DMS53 (cell line): ENCODE measurements around the gene OTULINL.
"Not testable (repeated sequence)": the region's sequence is repeated elsewhere in the genome, so short reads cannot be mapped to it uniquely, and the experiment has no call there.

ENCODE experiments used
- DNase-seq: peaks from one replicate; lab custom pipeline; 2025; lab: John Stamatoyannopoulos, UW

Gene OTULINL

DNA sequence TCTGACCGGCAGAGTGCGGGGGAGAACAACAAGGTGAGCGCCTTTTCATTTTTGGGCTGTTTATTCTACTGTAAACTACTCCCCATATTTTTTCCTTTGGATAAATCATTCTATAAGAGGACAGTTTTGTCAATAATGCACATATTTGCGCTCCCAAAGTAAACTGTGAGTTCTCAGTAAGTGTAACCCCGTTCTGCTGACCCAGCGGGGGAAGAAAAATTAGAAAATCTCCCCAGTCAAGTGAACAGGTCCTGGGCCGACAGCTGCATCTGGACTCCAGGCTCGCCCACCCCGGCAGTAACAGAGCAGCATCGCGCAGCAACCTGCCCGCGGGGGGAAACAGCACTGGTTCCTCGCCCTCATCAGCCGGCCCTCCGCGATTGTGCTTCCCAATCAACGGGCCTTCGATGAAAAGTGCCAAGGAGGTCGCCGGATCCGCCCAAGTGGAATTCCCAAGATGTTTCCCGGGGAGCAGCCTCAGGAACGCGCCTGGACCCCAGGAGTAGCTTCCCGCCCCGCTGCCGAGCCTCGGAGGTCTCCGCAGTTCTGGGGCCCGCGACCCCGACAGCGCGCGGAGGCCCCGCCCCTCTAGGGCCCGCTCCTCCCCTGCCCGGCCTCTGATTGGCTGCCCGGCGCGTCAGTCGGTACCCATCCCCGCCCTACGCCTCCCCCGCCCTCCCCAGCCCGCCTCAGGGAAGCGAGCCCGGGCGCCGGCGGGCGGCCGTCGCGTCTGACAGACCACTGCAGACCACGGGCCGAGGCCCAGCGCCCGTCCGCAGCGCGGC lies at the start of gene OTULINL:
TSS of gene OTULINL (plus strand) at position 687 of the 785 bp plus-strand sequence. CDS start 103 bp downstream, outside the sequence.
- peak; percentile 94 for DNase-seq

DNA sequence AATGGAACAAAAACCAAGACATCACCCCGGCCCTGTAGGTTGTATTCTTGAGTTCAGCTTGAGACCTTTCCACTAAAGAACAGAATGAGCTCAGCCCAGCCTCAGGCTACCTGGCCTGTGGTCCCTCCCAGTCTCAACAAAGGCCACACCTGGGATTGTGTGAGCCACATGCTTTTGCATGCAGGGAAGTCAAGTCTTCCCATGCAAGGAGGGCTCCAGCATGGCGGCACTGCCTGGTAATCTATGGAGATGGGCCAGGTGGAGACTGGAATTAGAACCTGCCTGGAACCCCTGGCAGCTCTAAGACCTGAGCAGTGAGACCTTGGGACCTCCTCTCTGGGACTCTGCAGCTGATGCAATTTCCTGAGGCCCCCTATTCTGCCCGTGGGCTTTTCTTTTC lies 49.4 kb upstream of the OTULINL start:
- no peak for DNase-seq

- DNase-seq, result no peak
Observed at GRCh38 chr5:14534773-14535172, 46.8 kb upstream of the OTULINL start.

DNA sequence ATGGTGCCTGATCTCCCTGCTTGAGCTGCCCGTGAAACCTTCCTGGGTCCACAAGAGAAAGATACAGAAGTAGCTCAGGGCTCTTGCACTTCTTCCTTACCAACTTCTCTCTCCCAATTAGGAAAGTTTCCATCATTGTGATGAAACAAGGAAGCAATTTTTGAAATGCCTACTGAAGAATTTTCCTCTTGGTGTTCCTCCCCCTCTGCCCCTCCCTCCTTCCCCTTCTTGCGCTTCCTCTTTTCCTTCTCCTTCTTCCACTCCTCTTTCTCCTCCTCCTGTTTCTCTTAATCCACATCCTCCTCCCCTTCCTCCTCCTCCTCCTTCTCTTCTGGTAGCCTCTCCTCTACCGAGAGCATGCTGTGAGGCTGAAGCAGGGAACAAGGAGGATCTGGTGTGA lies 36.3 kb upstream of the OTULINL start:
- no peak for DNase-seq

DNA sequence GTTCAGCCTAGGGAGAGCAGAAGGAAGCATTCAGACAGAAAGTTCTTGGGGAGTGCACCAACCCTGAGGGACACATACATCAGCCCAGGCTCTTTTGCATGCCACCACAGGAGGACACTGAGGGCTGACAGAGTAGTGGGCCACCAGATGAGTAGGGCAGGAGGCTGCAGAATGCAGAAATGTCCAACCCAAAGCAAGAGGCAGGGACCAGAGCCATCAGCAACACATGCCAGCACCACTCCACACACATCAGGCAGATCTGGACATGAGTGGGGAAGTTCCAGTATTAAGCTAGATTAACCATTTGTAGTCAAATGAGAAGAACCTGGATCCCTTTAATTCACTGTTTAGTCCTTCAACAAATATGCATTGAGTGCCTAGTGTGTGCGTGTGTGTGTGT lies 35.7 kb upstream of the OTULINL start:
- DNase-seq, result no peak

- no peak for DNase-seq
Observed at GRCh38 chr5:14547666-14548065, 33.9 kb upstream of the OTULINL start.

- no peak for DNase-seq
Observed at GRCh38 chr5:14551211-14551610, 30.4 kb upstream of the OTULINL start.

DNA sequence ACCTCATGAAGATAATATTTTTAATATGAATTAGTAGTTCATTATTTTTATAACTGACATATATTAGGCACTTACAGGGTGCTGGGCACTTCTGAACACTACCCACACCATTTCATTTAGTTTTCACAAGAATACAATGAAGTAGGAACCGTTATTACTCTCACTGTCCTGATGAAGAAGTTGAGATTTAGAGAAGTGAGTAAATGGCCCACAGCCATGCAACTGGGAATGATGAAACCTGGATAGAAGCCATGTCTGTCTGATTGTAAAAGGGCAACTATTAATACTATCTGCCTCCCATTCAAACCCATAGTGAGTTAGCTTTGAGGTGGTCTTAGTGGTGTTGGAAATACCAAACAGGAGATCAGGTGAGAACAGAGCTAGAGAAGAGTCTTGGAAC lies 29.6 kb upstream of the OTULINL start:
- DNase-seq, result no peak

- not testable (repeated sequence) for DNase-seq
Observed at GRCh38 chr5:14554288-14554687, 27.3 kb upstream of the OTULINL start.

GRCh38 chr5:14556015-14556414 lies 25.6 kb upstream of the OTULINL start:
- DNase-seq, result no peak

- no peak for DNase-seq
Observed at GRCh38 chr5:14557203-14557770, 24.3 kb upstream of the OTULINL start.

- no peak for DNase-seq
Observed at GRCh38 chr5:14557791-14558415, 23.7 kb upstream of the OTULINL start.

DNA sequence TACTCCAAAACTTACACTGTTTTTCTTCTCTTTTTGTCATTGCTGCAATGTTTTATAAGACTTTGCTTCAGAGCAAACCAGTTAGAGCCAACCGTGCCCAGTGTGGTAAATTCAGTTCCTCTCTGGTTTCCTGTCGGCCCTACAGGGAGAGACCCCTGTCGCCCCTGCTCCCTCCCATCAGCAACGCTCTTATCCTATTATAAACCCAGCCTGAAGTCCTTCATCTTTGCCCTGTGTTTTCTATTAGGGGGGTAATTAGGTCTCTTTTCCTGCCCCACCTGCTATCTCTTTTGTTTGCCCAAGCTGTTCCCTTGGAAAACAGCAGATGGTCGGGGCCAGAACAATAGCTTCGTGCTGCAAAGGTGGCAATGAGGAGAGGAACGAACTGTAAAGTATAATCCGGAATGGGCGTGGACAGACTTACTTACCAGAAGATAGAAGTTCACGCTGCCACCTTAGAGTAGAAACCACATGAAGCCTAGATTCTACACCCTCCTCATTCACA lies 21.4 kb upstream of the OTULINL start:
- peak; percentile 97 for DNase-seq

- DNase-seq, result no peak
Observed at GRCh38 chr5:14561741-14562140, 19.9 kb upstream of the OTULINL start.

DNA sequence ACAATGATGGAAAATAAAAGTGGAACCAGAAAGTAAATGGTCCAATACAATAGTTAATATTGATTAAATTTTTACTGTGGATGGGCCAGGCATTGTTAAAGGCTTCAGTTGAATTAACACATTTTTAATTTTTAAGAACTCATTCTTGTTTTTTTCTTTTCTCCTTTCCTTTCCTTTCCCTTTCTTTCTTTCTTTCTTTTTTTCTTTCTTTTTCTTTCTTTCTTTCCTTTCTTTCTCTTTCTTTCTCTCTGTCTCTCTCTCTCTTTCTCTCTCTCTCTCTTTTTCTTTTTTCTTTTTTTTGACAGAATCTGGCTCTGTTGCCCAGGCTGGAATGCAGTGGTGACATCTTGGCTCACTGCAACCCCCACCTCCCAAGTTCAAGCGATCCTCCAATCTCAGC lies 13.3 kb upstream of the OTULINL start:
- DNase-seq, result no peak

DNA sequence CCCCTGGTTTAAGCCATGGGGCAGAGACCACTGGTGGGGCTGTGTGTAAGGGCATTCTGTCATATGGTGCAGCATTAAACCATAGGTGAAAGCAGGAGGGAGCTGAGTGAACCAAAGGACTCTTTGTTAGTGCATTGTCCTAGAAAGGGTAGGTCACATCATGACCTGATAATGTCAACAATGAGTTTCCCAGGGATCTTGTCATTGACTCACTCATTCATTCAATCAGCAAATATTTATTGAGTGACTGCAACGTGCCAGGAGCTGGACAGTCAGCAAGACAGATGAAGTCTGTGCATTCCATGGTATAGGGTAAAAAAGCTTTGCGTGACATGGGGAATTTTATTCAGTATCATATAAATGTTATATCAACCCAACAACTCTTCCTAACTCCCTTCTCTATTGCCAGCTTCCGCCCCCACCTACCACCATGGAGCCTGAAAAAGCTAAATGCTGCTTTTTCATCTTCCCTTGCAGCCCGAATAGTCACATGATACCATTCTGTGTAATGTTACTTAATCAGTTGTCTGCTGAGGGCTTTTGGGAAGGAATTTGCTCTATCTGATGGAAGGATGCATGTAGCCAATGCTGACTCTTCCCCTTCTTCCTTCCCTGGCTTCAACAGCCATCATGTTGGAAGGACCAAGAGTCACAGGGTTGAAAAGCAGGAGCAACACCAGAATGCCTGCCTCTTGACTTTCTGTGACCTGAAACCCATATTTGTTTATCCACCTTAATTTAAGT lies 11.5 kb upstream of the OTULINL start:
- DNase-seq, result peak; percentile 95

DNA sequence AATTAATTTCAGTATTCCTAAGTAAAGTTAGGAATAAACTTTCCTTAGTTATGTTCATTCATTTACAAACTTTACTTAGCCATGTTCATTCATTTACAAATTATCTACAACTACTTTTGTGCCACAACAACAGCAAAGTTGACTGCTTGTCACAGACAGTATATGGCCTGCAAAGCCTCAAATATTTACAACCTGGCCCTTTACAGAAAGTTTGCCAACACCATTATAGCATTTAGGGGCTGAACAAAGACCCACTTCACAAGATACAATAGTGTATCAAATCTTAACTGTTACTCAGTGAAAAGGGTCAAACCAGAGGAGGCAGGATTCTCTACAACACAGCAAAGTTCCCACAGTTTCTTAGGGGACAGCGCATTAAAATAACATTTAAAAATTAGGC lies 9.7 kb upstream of the OTULINL start:
- no peak for DNase-seq

DNA sequence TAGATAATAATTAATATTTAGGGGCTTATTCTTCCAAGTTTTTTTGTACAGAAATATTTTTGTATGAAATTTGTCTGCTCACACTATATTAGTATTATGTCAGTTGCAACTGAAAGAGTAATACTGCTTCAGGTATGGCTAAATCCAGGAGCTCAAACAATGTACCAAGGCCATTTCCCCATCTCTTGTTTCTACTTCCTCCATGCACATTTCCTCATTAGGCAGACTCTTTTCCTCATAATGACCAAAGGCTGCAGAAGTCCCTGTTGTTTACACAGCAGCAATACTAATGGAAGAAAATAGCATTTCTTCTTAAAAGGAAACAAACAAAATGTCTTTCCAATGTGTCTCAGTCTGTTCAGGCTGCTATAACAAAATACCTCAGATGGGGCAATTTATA lies 9.2 kb upstream of the OTULINL start:
- no peak for DNase-seq

DNA sequence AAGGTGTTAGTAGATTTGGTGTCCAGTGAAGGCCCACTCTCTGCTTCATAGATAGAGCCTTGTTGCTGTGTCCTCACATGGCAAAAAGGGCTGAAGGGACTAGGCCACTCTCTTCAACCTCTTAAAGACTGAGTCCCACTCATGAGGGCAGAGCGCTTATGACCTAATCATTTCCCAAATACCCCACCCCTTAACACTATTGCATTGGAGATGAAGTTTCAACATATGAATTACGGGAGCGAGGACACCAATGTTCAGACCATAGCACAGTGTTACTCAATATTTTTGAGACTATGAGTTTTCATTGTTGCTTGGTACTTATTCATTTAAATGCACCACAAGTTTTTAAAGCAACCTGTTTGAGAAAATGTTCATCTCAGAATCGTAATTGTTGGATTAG lies 8.8 kb upstream of the OTULINL start:
- no peak for DNase-seq

DNA sequence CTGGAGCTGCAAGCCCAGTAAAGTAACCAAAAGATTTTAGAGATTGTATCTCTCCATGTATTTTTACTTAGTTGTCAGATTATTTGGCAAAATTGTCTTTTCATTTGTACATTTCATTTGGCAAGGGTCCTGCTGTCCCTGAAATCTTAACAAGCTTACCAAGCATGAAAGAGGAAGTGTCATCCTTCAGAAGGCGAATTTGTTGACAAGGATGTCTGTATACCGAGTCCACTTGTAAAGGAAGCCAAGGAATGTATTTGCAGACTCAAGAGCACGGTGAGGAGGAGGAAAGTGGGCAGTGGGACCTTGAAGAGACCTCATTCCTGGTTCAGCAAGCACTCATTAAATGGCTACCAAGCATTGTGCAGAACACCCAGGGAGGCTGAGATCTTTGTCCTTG lies 7.5 kb upstream of the OTULINL start:
- DNase-seq, result peak; percentile 22

DNA sequence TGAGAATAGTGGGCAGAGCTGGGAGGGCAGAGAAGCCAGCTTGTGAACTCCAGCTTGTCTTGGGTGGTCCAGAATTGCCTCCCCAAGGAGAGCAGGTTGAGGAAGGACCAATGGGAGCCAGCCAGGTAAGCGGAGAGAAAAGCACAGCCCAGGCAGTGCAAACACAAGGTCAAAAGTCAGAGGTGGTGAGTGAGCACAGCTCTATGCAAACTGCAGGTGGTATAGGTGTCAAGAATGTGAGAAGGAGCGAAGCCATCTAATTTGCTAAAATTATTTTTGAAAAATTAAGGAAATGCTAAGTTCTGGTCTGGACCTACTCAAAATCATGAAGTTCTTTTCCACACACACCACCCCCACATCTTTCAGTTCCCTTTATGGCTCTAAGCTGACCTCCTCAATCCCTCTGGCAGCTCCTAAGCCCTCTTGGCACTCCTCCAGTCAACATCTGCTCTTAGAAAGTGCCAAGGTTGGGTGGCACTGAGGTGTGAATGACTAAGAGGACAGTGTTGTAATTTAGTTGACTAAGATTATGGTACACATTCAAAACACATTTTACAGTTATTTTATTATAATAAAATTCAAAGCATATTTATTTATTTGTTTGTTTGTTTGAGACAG lies 6.6 kb upstream of the OTULINL start:
- DNase-seq, result peak; percentile 74

DNA sequence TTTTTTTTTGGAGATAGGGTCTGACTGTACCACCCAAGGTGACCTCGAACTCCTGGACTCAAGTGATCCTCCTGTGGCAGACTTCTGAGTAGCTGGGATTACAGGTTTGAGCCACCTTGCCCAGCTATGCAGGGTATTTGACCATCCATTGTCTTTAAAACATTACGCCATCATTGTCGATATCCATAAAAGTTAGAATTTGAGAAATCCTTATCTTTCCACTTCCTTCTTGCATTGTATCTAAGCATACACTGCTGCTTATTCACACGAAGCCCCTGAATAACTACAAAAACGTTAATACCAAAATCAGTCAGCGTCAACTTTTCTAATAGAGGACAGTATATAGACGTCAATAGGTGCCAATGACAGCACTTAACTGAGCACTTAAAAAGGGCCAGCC lies 5.4 kb upstream of the OTULINL start:
- no peak for DNase-seq
